Measurements from ENCODE around the gene KCNJ6. TPM values are rescaled to one million over a fixed set of nuclear protein-coding genes. Genes with fewer than 3 reads are reported as not detected.

The KCNJ6 gene
- polyA plus RNA-seq, 1 of the 3 experiments (the other 2 are of a cell fraction), result not detected

DNA sequence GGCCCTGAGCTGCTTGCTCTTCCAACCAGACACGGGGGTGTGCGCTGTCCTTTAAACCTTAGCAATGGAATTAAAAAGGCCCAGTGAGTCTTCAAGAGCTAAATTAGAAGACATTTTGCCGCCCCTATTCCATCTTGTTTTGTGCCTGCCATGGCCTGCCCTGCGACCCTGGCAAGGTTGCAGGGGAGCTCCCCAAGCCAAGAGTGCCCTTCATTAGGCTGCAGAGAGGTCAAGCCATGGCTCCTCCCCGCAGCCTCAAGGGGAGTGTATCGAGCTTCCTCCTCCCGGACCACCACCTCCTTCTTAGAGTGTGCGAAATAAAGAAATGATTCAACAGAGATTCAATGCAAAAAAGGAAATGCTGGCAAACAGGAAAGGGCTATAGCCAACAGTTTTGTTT is 293.5 kb downstream of the KCNJ6 start:
- no peak overlapping the region for H3K27ac ChIP-seq (ENCODE audit: low read depth in 2 of 2, low read length in 1 of 2)
- H3K4me3 ChIP-seq (ENCODE audit: low read depth in 2 of 2, low read length in 1 of 2), result no peak overlapping the region
- no peaks in the 10 kb centered on the region for H4K20me1 ChIP-seq (ENCODE audit: insufficient read depth)
- H3K36me3 ChIP-seq (replicated peaks in 1 of 2; ENCODE audit: control insufficient read depth in 1 of 2, insufficient read depth in 2 of 2, low read length in 1 of 2), result no peaks in the 10 kb centered on the region
- no peak overlapping the region for H3K4me2 ChIP-seq
- no peaks in the 10 kb centered on the region for H3K79me2 ChIP-seq (ENCODE audit: insufficient read depth)
- no peaks in the 10 kb centered on the region for H3F3A ChIP-seq (replicated peaks; ENCODE audit: insufficient read depth)
- no peaks in the 10 kb centered on the region for H3K9me2 ChIP-seq
- no peak overlapping the region for H2AFZ ChIP-seq (ENCODE audit: low read depth)
- ChIA-PET POLR2A (no interaction called here), CTCF (interaction anchor here (1.2 kb wide), 1 partner anchor 52 kb away, joined by 4 read pairs; no protein-coding TSS in a partner anchor)
- DNase-seq, result no peak
- H3K9ac ChIP-seq, result no peak overlapping the region
- TF ChIP-seq RFX5 (IDR thresholded peaks at IDR 0.05; ENCODE audit: low read length) (no peak), FOXM1 (IDR thresholded peaks at IDR 0.05; ENCODE audit: low read depth) (no peak), GATA2 (CRISPR knock-in tag; IDR thresholded peaks at IDR 0.05) (no peak), RCOR1 (IDR thresholded peaks at IDR 0.05; ENCODE audit: low read length) (no peak), FOXJ3 (CRISPR knock-in tag; IDR thresholded peaks at IDR 0.05) (no peak), POLR2AphosphoS5 (IDR thresholded peaks at IDR 0.05; ENCODE audit: low read depth, low read length) (no peak), CTCF (IDR thresholded peaks at IDR 0.05) (no peak), USF1 (IDR thresholded peaks at IDR 0.05; ENCODE audit: borderline replicate concordance, low read depth) (no peak), PBX3 (IDR thresholded peaks at IDR 0.05) (no peak), FOSL2 (IDR thresholded peaks at IDR 0.05; ENCODE audit: borderline replicate concordance, low read depth) (no peak), NFIC (IDR thresholded peaks at IDR 0.05; ENCODE audit: borderline replicate concordance) (no peak)
- TF ChIP-seq, protein P1, sequence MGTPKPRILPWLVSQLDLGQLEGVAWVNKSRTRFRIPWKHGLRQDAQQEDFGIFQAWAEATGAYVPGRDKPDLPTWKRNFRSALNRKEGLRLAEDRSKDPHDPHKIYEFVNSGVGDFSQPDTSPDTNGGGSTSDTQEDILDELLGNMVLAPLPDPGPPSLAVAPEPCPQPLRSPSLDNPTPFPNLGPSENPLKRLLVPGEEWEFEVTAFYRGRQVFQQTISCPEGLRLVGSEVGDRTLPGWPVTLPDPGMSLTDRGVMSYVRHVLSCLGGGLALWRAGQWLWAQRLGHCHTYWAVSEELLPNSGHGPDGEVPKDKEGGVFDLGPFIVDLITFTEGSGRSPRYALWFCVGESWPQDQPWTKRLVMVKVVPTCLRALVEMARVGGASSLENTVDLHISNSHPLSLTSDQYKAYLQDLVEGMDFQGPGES (IDR thresholded peaks at IDR 0.05; ENCODE audit: low read depth, low read length), result no peak
- TF ChIP-seq, protein P2, sequence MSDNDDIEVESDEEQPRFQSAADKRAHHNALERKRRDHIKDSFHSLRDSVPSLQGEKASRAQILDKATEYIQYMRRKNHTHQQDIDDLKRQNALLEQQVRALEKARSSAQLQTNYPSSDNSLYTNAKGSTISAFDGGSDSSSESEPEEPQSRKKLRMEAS (IDR thresholded peaks at IDR 0.05; ENCODE audit: low read depth), result no peak
- TF ChIP-seq, protein P3, sequence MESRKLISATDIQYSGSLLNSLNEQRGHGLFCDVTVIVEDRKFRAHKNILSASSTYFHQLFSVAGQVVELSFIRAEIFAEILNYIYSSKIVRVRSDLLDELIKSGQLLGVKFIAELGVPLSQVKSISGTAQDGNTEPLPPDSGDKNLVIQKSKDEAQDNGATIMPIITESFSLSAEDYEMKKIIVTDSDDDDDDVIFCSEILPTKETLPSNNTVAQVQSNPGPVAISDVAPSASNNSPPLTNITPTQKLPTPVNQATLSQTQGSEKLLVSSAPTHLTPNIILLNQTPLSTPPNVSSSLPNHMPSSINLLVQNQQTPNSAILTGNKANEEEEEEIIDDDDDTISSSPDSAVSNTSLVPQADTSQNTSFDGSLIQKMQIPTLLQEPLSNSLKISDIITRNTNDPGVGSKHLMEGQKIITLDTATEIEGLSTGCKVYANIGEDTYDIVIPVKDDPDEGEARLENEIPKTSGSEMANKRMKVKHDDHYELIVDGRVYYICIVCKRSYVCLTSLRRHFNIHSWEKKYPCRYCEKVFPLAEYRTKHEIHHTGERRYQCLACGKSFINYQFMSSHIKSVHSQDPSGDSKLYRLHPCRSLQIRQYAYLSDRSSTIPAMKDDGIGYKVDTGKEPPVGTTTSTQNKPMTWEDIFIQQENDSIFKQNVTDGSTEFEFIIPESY (IDR thresholded peaks at IDR 0.05; ENCODE audit: borderline replicate concordance, low read depth), result no peak
- no peaks in the 10 kb centered on the region for H3K4me1 ChIP-seq (ENCODE audit: control insufficient read depth in 1 of 2, insufficient read depth in 2 of 2, low read depth in 1 of 2, low read length in 1 of 2)
- WGBS (ENCODE audit: low lambda C conversion rate), result 53% methylated on average over 8 of the region's 8 CpGs
- no peaks in the 10 kb centered on the region for H3K9me3 ChIP-seq
- H3K27me3 ChIP-seq (ENCODE audit: insufficient read depth), result peaks cover 12% of the 10 kb centered on the region; the same call in 1 of the 2 replicates
